ENCODE results near the gene IRAK1.

- no peak for TF ChIP-seq CTCF (IDR thresholded peaks at IDR 0.05)
- no peak for TF ChIP-seq POLR2A (IDR thresholded peaks at IDR 0.05)
These were observed 37.8 kb downstream of the IRAK1 start for GRCh38 chrX:153981771-153982533.

Measured in gastroesophageal sphincter (tissue), 3 donors.